Activated CD4-positive, alpha-beta T cell treated with anti-CD3 and anti-CD28 coated beads, Interleukin-2, amount 50 U/mL, for 4 hours (primary cell): ENCODE results near the gene PPP1R13L.
A peak's percentile ranks its signal among the peaks of the same experiment; 100 is the strongest.
"Not testable (repeated sequence)": the region's sequence is repeated elsewhere in the genome, so short reads cannot be mapped to it uniquely, and the experiment has no call there.

Experiments used
- DNase-seq, 2 experiments: peaks; one replicate each; pipeline ENCODE4 v3.0.0-alpha.2; 2020

The PPP1R13L gene

DNA sequence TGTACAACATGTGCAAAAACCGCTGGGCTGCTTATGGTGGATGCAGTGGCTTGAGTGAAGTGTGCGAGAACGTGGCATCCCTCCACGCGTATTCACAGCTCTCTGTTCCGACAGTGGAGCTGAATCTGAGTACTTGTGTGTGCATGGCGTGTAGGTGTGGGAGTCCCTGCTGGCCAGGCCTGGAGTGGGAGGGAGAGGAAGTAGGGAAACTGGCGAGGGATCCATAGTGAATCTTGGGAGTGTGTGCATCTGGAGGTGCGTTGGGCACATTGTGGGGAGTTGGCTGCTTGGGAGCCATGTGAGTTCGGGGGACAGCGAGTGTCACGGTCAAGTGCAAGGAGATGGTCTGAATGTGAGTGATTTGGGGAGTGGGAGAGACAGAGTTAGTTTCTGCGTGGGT lies 62.0 kb downstream of the PPP1R13L start:
- DNase-seq: no peak

- no peak for DNase-seq
Observed at GRCh38 chr19:45340899-45341453, 63.9 kb downstream of the PPP1R13L start.

- peak; percentile 12 to 37 for DNase-seq
Observed at GRCh38 chr19:45340232-45340898, 64.5 kb downstream of the PPP1R13L start, which contains the start of gene KLC3. TSS of gene KLC3 (plus strand) at chr19:45340750. CDS start at chr19:45345542, 4,792 bp downstream.

DNA sequence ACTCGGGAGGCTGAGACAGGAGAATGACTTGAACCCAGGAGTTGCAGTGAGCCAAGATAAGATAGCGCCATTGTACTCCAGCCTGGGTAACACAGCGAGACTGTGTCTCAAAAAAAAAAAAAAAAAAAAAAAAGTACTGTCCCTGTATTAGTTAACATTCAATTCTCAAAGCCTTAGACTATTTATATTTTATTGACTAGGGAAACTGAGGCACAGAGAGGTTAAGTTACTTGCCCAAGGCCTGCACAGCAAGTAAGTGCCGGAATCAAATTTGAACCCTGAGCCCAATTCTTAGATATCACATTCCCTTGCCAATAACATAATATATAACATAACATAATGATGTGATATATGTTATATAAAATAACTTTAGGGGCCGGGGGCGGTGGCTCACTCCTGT lies 65.2 kb downstream of the PPP1R13L start:
- DNase-seq: no peak

DNA sequence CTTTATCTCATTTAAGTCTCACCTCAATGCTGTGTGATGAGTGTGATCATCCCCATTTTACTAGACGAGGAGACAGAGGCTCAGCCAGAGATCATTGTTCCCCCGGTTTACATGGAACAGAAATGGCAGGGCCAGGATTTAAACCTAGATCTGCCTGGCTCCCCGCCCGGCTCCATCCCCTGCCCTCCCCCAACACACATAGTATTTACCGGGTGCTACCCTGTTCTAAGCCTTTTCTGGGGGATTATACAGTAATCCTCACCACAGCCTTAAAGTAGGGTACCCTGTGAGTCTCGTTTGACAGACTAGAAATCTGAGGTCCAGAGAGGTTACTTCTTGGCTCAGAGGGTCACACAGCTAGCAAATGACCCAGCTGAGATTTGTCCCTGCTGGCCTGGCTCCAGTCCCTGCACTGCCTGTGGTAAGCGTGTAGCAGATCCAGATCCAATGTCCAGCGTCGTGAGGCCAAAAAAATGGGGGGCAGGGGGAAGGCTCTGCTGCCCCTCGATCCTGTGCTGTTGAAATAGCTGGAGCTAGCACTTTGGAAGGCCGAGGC lies 68.1 kb downstream of the PPP1R13L start:
- no peak for DNase-seq

- DNase-seq: not testable (repeated sequence)
Observed at GRCh38 chr19:45334881-45335280, 70.0 kb downstream of the PPP1R13L start.

- DNase-seq: no peak
Observed at GRCh38 chr19:45333609-45334303, 71.1 kb downstream of the PPP1R13L start.

GRCh38 chr19:45331411-45331810 lies 73.5 kb downstream of the PPP1R13L start:
- no peak for DNase-seq
